ENCODE measurements around the gene CENPC.
"Not testable (repeated sequence)": the region's sequence is repeated elsewhere in the genome, so short reads cannot be mapped to it uniquely, and the experiment has no call there.

Gene CENPC

DNA sequence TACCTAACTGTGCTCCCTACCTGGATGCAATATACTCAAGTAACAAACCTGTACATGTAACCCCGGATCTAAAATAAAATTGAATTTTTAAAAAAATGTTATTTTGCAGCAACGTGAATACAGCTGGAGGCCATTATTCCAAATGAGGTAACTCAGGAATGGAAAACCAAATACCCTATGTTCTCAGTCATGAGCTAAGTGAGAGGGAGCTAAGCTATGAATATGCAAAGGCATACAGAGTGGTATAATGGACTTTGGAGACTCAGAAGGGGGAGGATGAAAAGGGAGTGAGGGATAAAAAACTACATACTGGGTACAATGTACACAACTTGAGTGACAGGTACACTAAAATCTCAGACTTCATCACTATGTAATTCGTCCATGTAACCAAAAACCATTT lies 78.6 kb downstream of the CENPC start:
- no peak for DNase-seq

DNA sequence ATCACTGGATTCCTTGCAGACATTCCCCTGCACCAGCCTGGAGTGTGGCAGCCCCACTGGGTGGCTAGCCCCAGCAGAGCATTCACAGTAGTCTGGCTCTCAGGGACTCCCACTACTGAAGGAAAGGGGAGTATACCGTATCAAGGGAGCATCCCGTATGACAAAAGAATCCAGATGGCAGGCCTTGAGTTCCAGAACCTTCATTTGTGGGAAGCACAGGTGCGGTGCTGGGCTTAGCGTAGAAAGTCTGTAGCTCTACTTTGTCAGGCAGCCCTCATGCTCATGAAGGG lies 79.6 kb downstream of the CENPC start:
- DNase-seq: no peak

DNA sequence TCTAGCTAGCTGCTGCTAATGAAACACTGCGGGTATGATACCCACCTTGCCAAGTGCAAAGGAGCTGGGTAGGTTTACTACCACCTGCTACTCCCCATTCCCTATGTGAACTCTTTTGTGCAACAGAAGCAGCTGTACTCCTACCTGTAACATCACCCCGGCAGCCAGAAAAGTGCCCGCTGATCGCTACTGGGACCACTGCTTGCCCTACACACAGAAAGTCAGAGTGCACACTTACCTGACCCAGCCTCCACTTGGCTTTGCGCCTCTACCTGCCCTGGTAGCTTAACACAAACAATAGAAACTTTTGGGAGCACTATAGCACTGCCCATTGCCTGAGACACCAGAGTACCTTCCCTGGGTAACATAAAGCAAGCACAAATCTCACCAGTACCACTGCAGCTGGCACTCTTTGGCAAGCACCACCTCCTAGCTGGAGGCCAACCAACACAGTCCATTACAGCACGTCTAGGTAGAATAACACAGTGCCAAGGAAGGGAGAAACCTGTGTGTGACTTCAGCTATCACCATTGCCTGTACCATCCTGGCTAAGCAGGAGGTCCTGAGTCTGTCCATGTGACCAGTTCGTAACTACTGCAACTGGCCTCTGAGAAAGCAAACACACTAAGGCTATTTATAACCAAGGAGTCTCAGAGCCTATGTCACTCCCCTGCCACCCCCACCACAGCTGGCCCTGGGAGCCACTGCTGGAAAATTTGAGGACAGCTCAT lies 80.1 kb downstream of the CENPC start:
- DNase-seq: no peak

DNA sequence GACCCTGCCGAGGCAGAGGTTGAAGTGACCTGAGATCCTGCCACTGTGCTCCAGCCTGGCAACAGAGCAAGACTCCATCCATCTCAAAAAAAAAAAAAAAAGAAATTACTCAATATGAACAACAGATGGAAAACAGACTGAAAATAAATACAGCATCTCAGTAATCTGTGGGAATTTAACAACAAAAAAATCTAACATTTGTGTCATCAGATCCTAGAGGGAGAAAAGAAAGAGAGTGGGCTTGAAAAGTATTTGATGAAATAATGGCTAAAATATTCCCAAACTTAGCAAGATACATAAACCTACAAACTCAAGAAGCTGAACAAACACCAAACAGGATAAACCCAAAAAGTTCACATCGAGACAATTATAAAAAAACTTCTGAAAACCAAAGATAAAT lies 84.7 kb downstream of the CENPC start:
- DNase-seq: no peak

DNA sequence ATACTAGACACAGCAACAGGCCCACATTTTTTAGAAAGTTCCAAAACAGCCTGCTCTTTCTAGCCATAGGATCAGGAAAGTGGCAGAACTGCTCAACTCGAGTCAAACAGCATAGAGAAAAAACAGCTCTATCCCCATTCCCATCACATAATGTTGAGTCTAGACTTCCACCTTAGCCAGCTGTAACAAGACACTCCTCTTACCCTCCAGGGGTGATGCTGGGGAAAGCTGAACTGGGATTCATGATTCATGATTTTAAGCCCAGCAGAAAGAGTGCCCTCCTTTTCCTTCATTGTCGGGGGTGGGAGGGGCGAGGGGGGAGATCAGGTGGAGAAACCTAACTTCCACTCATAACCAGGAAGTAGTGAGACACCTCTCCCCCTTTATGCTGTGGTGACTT lies 86.1 kb downstream of the CENPC start:
- DNase-seq: no peak

DNA sequence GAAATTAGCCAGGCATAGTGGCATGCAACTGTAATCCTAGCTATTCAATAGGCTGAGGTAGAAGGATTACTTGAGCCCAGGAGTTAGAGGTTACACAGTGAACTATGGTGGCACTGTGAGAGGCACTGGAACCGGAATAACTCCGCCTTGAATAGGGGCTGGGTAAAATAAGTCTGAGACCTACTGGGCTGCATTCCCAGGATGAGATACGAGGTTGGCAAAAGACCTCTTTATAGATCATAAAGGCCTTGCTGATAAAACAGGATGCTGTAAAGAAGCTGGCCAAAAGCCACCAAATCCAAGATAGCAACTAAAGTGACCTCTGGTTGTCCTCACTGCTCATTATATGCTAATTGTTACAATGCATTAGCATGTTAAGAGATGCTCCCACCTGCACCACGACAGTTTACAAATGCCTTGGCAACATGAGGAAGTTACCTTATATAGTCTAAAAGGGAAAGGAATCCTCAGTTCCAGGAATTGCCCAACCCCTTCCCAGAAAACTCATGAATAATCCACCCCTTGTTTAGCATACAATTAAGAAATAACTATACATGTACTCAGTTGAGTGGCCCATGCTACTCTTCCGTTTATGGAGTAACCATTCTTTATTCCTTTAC lies 88.6 kb downstream of the CENPC start:
- no peak for DNase-seq

DNA sequence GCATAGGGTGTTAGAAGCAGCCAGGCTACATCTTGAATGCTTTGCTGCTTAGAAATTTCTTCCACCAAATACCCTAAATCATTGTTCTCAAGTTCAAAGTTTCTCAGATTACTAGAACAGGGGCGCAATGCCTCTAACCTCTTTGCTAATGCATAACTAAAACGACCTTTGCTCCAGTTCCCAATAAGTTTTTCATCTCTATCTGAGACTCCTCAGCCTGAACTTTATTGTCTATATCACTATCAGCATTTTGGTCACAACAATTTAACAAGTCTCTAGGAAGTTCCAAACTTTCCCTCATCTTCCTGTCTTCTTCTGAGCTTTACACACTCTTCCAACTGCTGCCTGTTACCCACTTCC lies 92.5 kb downstream of the CENPC start:
- DNase-seq: not testable (repeated sequence)

DNA sequence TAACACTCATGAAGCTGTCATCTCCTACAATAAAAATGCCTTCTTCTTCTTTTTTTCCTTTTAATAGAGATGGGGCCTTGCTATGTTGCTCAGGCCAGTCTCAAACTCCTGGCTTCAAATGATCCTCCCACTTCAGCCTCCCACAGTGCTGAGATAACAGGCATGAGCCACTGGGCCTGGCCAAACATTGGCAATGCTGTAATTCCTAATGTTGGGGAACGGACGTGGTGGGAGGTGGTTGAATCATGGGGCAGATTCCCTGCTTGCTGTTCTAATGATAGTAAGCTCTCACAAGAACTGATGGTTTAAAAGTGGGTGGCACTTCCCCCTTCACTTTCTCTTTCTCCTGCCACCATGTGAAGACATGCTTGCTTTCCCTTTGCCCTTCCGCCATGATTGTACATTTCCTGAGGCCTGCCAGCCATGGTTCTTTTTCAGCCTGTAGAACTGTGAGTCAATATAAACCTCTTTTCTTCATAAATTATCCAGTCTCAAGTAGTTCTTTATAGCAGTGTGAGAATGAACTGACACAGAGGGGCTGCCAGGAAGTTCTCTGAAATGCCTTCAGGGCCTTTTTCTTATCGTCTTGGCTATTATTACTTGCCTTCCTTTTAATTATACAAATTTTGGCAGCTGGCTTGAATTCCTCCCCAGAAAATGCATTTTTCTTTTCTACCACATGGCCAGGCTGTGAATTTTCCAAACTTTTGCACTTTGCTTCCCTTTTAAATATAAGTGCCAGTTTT lies 93.0 kb downstream of the CENPC start:
- no peak for DNase-seq

DNA sequence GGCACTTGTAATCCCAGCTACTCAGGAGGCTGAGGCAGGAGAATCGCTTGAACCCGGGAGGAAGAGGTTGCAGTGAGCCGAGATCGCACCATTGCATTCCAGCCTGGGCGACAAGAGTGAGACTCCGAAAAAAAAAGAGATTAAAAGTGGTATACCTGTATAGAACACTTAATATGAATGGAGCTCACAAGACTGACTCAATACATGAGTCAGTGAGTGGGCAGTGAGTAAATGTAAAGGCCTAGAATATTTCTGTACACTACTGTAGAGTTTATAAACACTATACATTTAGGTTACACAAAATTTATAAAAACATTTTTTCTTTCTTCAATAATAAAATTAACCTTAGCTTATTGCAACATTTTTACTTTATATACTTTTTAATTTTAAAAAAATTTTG lies 93.8 kb downstream of the CENPC start:
- DNase-seq: no peak

DNA sequence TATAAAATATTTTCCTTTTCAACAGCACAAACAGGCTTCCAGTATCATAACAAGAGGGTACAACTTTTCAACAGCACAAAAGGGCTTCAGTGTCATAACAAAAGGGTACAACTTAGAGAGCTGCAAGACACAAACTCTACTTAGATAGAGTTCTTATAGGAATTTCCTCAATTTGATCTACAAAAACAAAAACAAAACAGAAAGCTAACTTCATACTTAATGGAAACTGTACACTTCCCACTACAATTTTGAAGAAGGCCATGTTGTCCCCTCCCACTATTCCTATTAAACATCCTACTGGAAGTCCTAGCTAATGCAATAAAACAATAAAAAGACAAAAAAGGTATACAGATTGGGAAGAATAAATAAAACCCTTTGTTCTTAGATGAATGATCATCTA lies 96.7 kb downstream of the CENPC start:
- DNase-seq: no peak

DNA sequence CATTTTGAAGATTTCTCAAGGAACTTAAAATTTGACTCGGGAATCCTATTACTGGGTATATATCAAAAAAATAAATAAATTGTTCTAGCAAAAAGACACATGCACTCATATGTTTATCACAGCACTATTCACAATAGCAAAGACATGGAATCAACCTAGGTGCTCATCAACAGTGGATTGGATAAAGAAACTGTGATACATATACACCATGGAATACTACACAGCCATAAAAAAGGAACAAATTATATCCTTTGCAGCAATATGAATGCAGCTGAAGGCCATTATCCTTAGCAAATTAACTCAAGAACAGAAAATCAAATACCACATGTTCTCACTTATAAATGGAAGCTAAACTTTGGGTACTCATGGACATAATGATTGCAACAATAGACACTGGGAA lies 97.4 kb downstream of the CENPC start:
- no peak for DNase-seq

DNA sequence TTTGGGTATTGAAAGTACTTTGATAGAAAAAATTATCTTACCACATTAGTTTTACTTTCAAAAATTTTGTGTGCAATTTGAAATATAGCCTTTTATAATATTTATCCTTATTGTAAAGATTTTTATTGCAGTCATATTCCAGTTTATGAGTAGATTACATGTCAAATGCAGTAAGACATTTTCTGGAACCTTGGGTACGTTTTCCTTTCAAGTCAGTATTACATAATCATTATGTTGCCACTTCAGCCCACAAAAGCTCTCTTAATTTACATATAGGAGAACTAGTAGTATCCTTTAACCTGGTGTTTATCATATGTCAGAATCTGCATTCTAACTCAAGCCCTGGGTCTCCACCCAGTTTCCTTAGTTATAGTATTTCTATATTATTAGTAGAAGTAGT lies 98.5 kb downstream of the CENPC start:
- no peak for DNase-seq

DNA sequence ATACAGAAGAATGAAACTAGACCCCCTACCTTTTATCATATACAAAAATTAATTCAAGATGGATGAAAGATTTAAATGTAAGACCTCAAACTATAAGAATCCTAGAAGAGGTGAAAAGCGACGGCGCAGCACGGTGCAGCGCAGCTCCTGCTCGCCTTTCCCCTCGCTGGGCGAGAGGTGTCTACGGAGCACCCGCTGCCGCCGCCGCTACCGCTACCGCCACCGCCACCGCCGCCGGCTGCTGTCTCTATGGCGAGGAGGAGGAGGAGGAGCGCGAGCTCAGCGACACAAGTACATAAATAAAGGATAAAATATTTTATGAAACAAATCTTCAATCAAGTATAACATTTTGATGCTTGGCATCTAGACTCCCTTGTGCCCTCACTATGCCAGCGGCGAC lies 99.4 kb downstream of the CENPC start:
- DNase-seq: not testable (repeated sequence)

DNA sequence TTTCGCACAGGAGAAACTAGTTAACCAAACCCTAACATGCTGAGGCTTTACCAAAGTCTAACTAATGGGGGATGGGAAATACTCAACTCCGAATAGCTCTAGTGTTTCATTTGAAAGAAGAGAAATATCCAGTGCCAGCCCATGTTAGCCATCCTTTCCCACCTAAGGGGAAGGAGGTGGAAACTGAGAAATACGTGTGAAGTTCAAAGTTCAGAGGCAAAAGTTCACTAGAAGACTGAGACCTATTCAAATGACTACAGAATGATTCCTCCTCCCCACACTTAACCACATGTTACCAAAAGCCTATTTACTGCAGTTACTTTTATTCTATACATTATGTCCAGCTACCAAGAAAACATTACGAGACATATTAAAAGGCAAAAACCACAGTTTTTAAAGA lies 106.3 kb downstream of the CENPC start:
- no peak for DNase-seq

DNA sequence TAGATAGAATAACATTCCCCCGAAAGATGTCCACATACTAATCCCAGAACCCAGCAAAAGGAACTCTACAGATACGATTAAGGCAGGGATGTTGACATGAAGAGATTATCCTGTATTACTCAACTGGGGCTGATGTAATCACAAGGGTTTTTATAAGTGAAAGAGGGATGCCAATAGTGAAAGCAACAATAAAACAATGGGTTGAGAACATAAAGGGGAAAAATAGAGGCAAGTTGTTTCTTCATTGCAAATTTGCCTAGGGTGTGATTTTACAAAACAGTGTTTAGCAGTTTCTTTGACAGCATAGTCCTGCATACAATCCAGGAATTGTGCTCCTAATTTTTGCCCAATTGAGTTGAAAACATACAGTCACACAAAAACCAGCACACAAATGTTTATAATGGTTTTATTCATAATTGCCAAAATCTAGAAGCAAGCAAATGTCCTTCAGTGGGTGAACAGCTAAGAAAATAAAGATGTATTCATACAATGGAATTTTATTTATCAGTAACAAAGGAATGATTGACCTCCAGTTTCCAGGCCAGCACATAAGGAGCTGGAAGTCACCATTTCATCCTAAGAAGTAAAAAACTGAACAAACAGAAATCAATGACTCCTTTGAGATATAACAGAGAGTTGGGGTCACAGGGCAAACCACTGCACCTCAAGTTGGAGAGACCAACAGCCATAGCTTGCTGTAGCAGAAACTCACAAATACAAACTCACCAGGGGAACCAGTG lies 107.2 kb downstream of the CENPC start:
- DNase-seq: no peak

DNA sequence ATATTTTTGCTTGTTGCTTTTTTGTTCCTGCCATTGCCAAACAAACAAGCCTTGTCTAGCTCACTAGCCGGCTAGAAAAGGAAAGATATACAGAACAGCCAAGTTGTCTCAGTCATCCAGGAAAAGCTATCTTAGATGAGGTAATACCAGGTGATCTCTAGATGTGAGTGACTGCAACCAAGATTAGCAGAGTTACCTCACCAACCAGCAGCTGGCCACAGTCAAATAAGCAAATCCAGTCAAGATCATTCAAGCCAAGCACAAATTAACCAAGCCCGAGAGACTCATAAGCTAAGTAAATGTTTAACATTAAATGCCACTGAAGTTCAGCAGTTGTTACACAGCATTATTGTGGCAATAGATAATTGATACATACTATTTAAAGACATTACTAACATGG lies 108.6 kb downstream of the CENPC start:
- no peak for DNase-seq

DNA sequence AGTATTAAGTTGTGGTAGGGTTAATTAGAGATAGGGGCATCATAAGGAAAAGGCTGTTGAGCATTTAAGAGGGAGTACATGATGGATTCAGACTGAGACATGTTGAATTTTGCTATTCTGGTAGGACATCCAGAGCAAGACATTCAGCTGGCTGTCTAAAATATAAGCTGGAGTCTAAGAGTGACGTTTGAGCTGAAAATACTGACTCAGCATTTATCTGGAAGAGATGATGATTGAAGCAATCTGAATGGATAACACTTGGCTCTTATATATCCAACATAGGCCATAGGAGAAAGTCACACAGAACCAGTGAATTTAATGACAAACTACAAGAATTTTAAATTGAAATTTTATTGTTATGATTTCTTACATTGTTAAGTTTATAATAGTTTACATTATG lies 114.3 kb downstream of the CENPC start:
- DNase-seq: no peak

DNA sequence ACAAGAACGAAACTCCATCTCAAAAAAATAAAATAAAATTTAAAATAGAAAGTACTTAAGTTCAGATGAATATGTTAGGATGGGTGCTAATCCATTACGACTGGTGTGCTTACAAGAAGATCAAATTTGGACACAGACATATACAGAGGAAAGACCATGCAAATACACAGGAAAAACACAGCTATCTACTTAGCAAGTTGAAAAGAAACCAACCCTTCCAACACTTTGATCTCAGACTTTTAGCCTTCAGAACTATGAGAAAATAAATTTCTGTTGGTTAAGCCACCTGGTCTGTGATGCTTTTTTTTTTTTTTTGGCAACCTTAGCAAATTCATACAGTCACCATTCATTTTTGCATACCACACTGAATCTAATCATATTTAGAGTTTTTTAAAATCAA lies 116.5 kb downstream of the CENPC start:
- no peak for DNase-seq
